ENCODE data around the gene PMVK.

PMVK gene

GRCh38 chr1:154877370-154877974 lies 59.0 kb downstream of the PMVK start:
- DNase-seq: no peak

GRCh38 chr1:154876842-154877369 lies 59.6 kb downstream of the PMVK start:
- no peak for DNase-seq

All from activated CD4-positive, CD25-positive, alpha-beta regulatory T cell (primary cell).